ENCODE data around the gene IL17RE. TPM values are rescaled to one million over a fixed set of nuclear protein-coding genes. Genes with fewer than 3 reads are reported as not detected.

The IL17RE gene
- total and polyA plus RNA-seq, 2 of the 13 experiments (the other 11 are each of a cell fraction or from before 2014, with no cell fraction given): 14.5 to 24.1 TPM

GRCh38 chr3:9902372-9903237 is at the start of gene IL17RE (continued):
- TF ChIP-seq SCMH1 (CRISPR knock-in tag; IDR thresholded peaks at IDR 0.05; ENCODE audit: borderline replicate concordance) (no peak), ARID4A (CRISPR knock-in tag; IDR thresholded peaks at IDR 0.05; ENCODE audit: borderline replicate concordance) (peak; percentile 74), BORCS8-MEF2B (CRISPR knock-in tag; IDR thresholded peaks at IDR 0.05) (no peak; the same call in 1 of the 2 replicates), ONECUT2 (CRISPR knock-in tag; IDR thresholded peaks at IDR 0.05) (no peak), ZNF33A (CRISPR knock-in tag; IDR thresholded peaks at IDR 0.05; ENCODE audit: borderline replicate concordance) (no peak), U2AF2 (IDR thresholded peaks at IDR 0.05; ENCODE audit: low read depth, low read length) (no peak), HMG20A (CRISPR knock-in tag; IDR thresholded peaks at IDR 0.05; ENCODE audit: borderline replicate concordance) (no peak), NR2F2 (IDR thresholded peaks at IDR 0.05; ENCODE audit: borderline replicate concordance, low read depth) (no peak), AKAP8 (CRISPR knock-in tag; IDR thresholded peaks at IDR 0.05) (no peak), XRCC5 (optimal IDR thresholded peaks at IDR 0.05; ENCODE audit: low read length) (peak; percentile 31), MAX (IDR thresholded peaks at IDR 0.05) (no peak; the same call in 1 of the 2 replicates), MIER3 (CRISPR knock-in tag; IDR thresholded peaks at IDR 0.05; ENCODE audit: borderline replicate concordance) (peak; percentile 38; the same call in 1 of the 2 replicates), BATF2 (CRISPR knock-in tag; IDR thresholded peaks at IDR 0.05) (no peak), GMEB1 (CRISPR knock-in tag; IDR thresholded peaks at IDR 0.05; ENCODE audit: borderline replicate concordance) (peak; percentile 45; the same call in 1 of the 2 replicates), NRL (CRISPR knock-in tag; IDR thresholded peaks at IDR 0.05; ENCODE audit: borderline replicate concordance) (no peak), MAFG (CRISPR knock-in tag; IDR thresholded peaks at IDR 0.05) (no peak), HMG20B (CRISPR knock-in tag; conservative IDR thresholded peaks at IDR 0.05) (no peak), SOX13 (IDR thresholded peaks at IDR 0.05) (no peak), SOX13 (CRISPR knock-in tag; conservative IDR thresholded peaks at IDR 0.05 in 1 of 2, IDR thresholded peaks at IDR 0.05 in 1 of 2) (no peak), ARNTL (CRISPR knock-in tag; IDR thresholded peaks at IDR 0.05) (no peak), ATM (IDR thresholded peaks at IDR 0.05; ENCODE audit: borderline replicate concordance) (no peak)

Measured in HepG2 (cell line).